ENCODE data around the gene PROM2.

The PROM2 gene

DNA sequence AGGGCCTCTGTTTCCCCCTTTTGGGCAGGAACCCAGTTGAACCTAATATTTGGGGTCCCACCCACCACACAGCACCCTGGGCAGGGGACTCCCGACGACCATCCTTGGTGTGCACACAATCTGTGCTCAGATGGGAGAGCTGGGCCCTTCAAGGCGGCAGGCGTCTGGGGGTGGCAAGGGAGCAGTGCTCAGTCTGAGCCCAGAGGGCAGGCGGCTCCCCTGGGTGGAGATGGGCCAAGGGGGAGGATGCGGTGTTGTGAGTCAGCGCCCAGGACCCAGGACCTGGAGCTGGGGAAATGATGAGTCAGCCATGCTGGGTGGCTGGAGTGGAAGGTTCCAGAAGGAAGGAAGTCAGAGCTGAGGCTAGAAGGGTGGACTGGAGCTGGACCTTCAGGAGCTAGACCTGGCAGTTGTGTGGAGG lies 3.8 kb downstream of the PROM2 start:
- Histone ChIP-seq H3K27ac (no peak overlapping the region), H3K4me1 (ENCODE audit: control insufficient read depth in 1 of 2, insufficient read depth in 1 of 2, low read depth in 1 of 2, low read length in 1 of 2) (no peaks in the 10 kb centered on the region), H3K4me3 (ENCODE audit: low read depth in 1 of 2, low read length in 1 of 2) (no peak overlapping the region), H3K9me3 (no peaks in the 10 kb centered on the region), H3K27me3 (no peaks in the 10 kb centered on the region), H3K36me3 (no peaks in the 10 kb centered on the region)
- TF ChIP-seq, protein P1, sequence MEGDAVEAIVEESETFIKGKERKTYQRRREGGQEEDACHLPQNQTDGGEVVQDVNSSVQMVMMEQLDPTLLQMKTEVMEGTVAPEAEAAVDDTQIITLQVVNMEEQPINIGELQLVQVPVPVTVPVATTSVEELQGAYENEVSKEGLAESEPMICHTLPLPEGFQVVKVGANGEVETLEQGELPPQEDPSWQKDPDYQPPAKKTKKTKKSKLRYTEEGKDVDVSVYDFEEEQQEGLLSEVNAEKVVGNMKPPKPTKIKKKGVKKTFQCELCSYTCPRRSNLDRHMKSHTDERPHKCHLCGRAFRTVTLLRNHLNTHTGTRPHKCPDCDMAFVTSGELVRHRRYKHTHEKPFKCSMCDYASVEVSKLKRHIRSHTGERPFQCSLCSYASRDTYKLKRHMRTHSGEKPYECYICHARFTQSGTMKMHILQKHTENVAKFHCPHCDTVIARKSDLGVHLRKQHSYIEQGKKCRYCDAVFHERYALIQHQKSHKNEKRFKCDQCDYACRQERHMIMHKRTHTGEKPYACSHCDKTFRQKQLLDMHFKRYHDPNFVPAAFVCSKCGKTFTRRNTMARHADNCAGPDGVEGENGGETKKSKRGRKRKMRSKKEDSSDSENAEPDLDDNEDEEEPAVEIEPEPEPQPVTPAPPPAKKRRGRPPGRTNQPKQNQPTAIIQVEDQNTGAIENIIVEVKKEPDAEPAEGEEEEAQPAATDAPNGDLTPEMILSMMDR (IDR thresholded peaks at IDR 0.05) = no peak

GRCh38 chr2:95278637-95279225 lies 4.5 kb downstream of the PROM2 start:
- no peaks in the 10 kb centered on the region for H3K27me3 ChIP-seq

GRCh38 chr2:95279435-95280035 lies 5.3 kb downstream of the PROM2 start:
- no peaks in the 10 kb centered on the region for H3K36me3 ChIP-seq
- TF ChIP-seq, protein P1 (IDR thresholded peaks at IDR 0.05) = no peak
- H3K27ac ChIP-seq = no peak overlapping the region
- H3K4me1 ChIP-seq (ENCODE audit: control insufficient read depth in 1 of 2, insufficient read depth in 1 of 2, low read depth in 1 of 2, low read length in 1 of 2) = no peaks in the 10 kb centered on the region
- no peak overlapping the region for H3K4me3 ChIP-seq (ENCODE audit: low read depth in 1 of 2, low read length in 1 of 2)
- no peaks in the 10 kb centered on the region for H3K9me3 ChIP-seq
- H3K27me3 ChIP-seq = no peaks in the 10 kb centered on the region

More at GRCh38 chr2:95278637-95279225, 4.5 kb downstream of the PROM2 start:
- H3K4me3 ChIP-seq (ENCODE audit: low read depth in 1 of 2, low read length in 1 of 2) = no peak overlapping the region
- H3K9me3 ChIP-seq = no peaks in the 10 kb centered on the region
- no peaks in the 10 kb centered on the region for H3K4me1 ChIP-seq (ENCODE audit: control insufficient read depth in 1 of 2, insufficient read depth in 1 of 2, low read depth in 1 of 2, low read length in 1 of 2)
- no peak overlapping the region for H3K27ac ChIP-seq
- TF ChIP-seq, protein P1 (IDR thresholded peaks at IDR 0.05) = no peak
- no peaks in the 10 kb centered on the region for H3K36me3 ChIP-seq

- Histone ChIP-seq H3K4me3 (ENCODE audit: low read depth in 1 of 2, low read length in 1 of 2) (no peak overlapping the region), H3K27me3 (no peaks in the 10 kb centered on the region), H3K27ac (no peak overlapping the region), H3K36me3 (no peaks in the 10 kb centered on the region), H3K9me3 (no peaks in the 10 kb centered on the region), H3K4me1 (ENCODE audit: control insufficient read depth in 1 of 2, insufficient read depth in 1 of 2, low read depth in 1 of 2, low read length in 1 of 2) (no peaks in the 10 kb centered on the region)
- TF ChIP-seq, protein P1 (IDR thresholded peaks at IDR 0.05) = no peak
Measured at GRCh38 chr2:95281071-95281470, 6.8 kb downstream of the PROM2 start.

- no peaks in the 10 kb centered on the region for H3K36me3 ChIP-seq
- no peak overlapping the region for H3K4me3 ChIP-seq (ENCODE audit: low read depth in 1 of 2, low read length in 1 of 2)
- H3K27ac ChIP-seq = no peak overlapping the region
- H3K4me1 ChIP-seq (ENCODE audit: control insufficient read depth in 1 of 2, insufficient read depth in 1 of 2, low read depth in 1 of 2, low read length in 1 of 2) = no peaks in the 10 kb centered on the region
- TF ChIP-seq, protein P1 (IDR thresholded peaks at IDR 0.05) = no peak
- H3K27me3 ChIP-seq = no peaks in the 10 kb centered on the region
- H3K9me3 ChIP-seq = no peaks in the 10 kb centered on the region
Measured at GRCh38 chr2:95281786-95282185, 7.5 kb downstream of the PROM2 start.
